Measurements from ENCODE around the gene RASGRF1.
"Not testable (repeated sequence)": the region's sequence is repeated elsewhere in the genome, so short reads cannot be mapped to it uniquely, and the experiment has no call there.

The RASGRF1 gene

GRCh38 chr15:79003896-79004295, 86.7 kb downstream of the RASGRF1 start:
- no peak for DNase-seq

GRCh38 chr15:79003301-79003700, 87.3 kb downstream of the RASGRF1 start:
- DNase-seq: no peak

DNA sequence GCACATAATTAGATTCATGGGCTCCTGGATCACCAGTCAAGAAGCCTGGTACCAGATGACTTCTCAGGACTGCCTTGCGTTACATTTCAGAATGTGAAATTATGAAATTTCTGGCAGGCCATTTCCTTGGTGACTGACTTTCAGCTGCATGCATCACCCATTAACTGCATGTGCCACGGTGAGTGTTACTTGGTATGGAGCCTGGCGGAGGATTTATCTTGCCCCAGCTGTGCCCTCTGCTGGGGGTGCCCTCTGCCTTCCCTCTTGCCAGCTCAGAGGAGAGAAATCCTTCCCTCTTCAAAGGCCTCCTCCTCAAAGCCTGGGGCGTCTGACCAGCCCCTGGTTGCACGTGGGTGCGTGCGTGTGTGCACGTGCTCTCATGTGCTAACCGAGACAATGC, 88.0 kb downstream of the RASGRF1 start:
- no peak for DNase-seq

GRCh38 chr15:78999636-79000035, 90.9 kb downstream of the RASGRF1 start:
- no peak for DNase-seq

DNA sequence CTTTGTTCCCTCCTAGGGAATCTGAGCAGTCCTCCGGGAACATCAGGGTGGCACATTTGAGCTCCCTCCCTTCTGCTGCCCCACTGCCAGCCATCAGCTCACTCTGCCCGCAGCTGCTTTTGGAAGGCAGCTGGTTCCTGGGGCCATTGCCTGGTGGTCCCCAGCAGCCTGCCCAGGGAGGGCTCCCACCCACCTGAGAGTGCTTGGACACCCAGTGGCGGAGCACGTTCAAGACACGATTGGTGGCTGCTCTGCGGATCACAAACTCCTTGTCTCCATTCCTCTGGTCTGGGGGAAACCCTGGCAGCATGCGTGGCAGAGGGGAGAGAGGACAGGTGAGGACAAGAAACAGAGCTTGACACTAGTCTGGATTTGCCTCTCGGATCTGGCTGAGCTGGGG, 92.1 kb downstream of the RASGRF1 start:
- DNase-seq: no peak

DNA sequence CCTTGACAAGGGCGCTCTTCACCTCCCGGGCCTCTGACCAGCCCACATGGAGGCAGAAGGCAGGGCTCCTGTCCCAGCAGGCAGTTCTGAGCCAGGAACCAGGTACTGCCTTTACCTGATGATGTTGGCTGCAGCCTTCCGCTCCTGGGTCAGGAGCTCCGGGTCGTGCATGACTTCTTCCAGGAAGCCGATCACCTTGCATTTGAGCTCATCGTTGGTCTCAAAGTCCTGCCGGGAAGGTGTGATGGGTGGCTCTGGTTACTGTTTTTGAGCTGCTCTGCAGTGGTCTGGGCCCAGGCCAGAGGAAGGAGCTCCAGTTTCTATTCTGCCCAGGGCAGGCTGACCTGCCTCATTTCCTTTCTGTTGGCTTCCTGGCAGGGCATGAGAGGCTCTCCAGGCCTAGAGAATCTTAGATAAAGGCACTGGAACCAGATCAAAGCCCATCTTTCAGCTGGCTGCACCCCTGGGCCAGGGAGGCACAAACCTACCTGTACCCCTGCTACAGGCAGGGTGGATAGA, 92.5 kb downstream of the RASGRF1 start:
- DNase-seq: no peak

- no peak for DNase-seq
Observed at GRCh38 chr15:78996894-78997275, 93.7 kb downstream of the RASGRF1 start.

GRCh38 chr15:78995921-78996893, 94.4 kb downstream of the RASGRF1 start:
- DNase-seq: no peak

GRCh38 chr15:78995161-78995560, 95.4 kb downstream of the RASGRF1 start:
- not testable (repeated sequence) for DNase-seq

GRCh38 chr15:78993931-78994530, 96.5 kb downstream of the RASGRF1 start:
- no peak for DNase-seq

DNA sequence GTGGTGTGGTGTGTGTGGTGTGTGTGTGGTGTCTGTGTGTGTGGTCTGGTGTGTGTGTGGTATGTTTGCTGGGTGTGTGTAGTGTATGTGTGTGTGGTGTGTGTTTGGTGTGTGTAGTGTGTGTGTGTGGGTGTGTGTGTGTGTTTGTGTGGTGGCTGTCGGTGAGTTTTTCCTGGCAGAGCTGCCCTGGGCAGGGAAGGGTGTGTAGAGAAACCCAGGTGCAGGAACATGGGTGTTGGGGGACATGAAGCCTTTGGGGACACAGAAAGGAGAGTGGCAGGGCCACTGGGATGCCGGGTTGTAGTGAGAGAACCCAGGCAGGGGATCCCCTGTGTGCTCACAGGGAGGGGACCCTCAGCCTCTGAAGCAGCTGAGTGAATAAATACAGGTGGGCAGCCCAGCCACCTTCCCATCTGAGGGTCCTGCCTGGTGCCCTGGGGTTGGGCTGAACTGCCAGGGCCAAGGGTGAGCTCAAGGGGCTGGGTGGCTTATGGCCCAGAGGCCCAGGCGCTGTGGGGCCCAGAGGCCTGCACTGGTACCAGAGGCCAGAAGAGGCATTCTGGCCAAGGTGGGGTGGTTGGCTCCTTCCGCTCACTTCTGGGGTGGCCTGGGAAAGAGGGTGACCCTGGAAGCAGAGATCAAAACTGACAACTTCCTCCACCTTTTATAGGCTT, 97.2 kb downstream of the RASGRF1 start:
- DNase-seq: no peak

DNA sequence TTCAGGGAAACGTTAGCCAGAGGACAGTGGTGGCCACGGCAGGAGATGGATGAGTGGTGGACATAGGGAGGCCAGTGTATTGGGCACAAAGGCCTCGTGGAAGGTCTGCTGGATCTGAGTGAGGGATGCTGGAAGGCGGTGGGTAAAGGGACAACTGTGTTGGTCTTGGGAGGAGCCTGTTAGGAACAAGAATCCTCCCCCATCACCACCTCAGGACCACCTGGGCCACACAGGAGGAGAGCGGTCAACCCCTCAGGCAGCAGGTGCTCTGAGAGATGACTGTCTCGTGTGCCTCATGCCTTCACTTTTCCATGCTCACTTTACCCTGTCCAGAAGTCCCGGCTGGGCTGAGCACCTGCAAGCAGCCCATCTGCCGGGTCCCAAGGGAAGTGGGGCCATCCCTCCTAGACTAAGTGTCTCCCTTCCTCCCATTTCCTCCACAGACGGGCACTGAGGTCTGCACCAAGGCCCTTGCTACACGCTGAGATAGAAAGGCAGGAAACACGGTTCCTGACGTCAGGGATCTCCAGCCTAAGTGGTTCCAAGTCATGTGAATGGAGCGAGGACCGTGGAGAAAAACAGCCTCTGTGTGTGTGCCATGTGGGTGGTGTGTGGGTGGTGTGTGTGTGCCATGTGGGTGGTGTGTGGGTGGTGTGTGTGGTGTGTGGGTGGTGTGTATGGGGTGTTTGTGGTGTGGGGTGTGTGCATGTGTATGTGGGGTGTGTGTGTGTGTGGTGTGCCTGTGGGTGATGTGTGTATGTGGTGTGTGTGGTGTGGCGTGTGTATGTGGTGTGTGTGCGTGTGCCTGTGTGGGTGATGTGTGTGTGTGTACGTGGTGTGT, 97.9 kb downstream of the RASGRF1 start:
- no peak for DNase-seq

DNA sequence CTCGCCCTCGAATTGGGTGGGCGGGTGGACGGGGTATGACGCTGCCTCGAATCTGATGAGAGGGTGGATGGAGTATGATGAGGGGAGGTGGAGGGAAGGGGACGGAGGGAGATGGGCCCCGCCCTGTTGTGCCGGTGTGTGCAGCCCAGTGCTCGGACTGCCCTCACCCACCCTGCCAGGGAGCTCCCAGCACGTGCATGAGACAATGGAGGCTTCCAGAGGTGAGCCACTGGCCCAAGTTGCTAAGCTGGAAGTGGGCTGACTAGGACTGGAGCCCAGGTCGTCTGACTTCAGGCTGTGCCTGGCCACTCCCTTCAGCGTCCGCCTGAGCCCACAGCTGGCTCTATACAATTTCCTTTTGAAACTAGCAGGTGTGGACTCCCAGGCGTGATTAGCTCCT, 98.7 kb downstream of the RASGRF1 start:
- DNase-seq: no peak

DNA sequence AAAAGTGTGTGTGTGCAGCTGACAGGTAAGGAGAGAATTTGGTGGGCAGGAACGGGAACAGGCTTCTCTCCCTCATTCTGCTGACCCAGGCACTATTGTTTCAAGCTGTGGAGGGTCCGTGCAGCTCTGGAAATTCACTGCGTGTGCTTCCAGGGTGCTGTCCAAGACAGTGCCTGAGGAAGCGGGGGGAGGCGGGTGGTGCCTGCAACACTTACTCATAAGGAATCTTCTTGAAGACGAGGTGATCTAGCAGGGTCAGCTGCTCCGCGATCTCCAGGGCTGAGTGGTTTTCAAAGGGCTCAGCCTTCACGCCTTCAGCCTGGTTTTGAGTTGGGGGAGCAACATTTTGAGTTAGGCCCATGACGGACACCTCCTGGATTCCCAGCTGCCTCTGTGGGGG, 99.1 kb downstream of the RASGRF1 start:
- DNase-seq: no peak

- no peak for DNase-seq
Observed at GRCh38 chr15:78990278-78990677, 100.3 kb downstream of the RASGRF1 start.

DNA sequence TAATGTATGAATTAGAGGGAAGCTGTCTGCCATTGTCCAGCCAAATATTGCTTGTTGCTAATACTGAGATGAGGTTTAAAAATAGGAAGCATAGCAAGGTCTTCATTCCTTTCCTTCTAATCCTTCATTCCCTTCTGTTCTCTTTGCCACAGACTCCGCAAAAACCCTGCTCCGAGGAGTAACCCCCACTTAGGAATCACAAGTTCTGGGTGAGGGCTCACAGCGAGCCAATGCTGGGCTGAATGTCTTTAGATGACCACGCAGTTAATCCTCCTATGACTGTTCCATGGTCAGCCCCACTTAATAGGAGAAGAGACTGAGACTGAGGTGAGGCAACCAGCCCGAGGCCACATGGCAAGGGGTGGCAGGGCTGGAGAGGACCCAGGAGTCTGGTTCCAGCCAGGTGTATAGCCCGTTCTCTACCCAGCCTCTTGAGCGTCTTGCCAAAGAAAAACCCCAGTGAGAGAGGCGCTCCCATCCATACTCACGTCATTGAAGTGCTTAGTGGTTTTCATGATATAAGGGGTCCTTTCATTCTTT, 100.8 kb downstream of the RASGRF1 start:
- no peak for DNase-seq

DNA sequence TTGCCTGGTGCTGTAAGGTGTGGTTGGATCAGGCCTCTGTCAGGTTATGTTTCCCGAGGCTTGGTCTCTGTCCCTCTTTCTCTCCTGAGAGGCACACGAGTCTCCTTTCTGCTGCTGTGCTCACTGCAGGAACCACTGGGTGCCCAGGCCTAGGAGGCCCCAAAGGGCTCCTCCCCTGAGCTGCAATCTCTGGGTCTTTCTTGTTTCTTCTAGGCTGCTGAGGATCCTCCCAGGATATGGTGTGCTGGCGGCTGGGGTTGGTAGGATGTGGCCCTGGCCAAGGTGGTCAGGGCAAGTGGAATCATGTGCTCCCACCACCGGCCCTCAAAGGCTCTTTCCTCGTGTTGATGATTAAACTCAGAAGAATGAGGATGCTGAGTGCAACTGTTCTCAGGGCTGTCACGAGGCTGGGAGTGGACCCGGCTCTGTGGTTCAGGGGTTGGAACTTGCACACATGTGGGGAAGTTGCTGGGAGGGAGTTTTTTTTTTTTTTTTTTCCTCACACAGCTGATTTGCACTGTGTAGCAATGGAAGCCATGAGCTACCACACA, 102.1 kb downstream of the RASGRF1 start:
- DNase-seq: no peak

GRCh38 chr15:78987556-78988360, 102.8 kb downstream of the RASGRF1 start:
- DNase-seq: no peak

GRCh38 chr15:78985859-78986475, 104.6 kb downstream of the RASGRF1 start:
- no peak for DNase-seq

- no peak for DNase-seq
Observed at GRCh38 chr15:78984041-78984440, 106.5 kb downstream of the RASGRF1 start.
